Breast epithelium (tissue), 3 donors: ENCODE data around the gene ADORA2B.

Experiments
- CTCF ChIP-seq, 3 donors: fragments of 450-650 bp; IDR thresholded peaks; one replicate each; pipeline ENCODE4 v1.5.1; 2016 to 2017; ENCODE audit warnings: antibody characterized with exemption in 3 of 3, mild to moderate bottlenecking in 3 of 3, moderate library complexity in 3 of 3
- POLR2AphosphoS5 ChIP-seq, 3 donors: sonication (generic); formaldehyde crosslinking; IDR thresholded peaks; one replicate each; pipeline ENCODE4 v1.6.1; 2017; ENCODE audit warnings: antibody characterized with exemption in 3 of 3

DNA sequence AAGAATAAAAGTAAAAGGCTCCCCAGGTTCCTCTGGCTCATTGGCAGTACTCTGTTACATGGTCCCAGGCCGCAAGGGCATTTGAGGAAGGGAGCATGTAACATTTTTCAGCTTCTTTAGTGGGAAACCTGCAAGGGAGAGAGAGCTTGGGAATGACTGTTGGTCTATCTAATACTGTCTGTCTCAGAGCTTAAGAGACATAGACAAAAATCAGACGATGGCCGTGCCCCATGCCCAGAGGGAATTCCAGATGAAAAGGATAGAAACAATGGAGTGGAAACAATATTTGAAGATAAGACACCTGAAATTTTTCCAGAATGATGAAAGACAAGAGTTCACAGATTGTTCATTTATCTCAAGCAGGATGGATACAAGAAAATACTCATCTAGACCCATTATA lies 48.1 kb upstream of the ADORA2B start:
- TF ChIP-seq POLR2AphosphoS5 (IDR thresholded peaks at IDR 0.05): no peak
- no peak for TF ChIP-seq CTCF (IDR thresholded peaks at IDR 0.05)
